ENCODE data around the gene ADH4.

ADH4 gene

GRCh38 chr4:99079625-99080295 is 64.3 kb downstream of the ADH4 start:
- no peak for DNase-seq (ENCODE audit: low read depth)

- no peak for DNase-seq (ENCODE audit: low read depth)
Measured at GRCh38 chr4:99078931-99079624, 65.0 kb downstream of the ADH4 start.

- DNase-seq (ENCODE audit: low read depth): no peak
Measured at GRCh38 chr4:99078336-99078735, 65.8 kb downstream of the ADH4 start.

- no peak for DNase-seq (ENCODE audit: low read depth)
Measured at GRCh38 chr4:99077177-99077576, 66.9 kb downstream of the ADH4 start.

GRCh38 chr4:99076292-99076976 is 67.7 kb downstream of the ADH4 start:
- DNase-seq (ENCODE audit: low read depth): no peak

GRCh38 chr4:99074816-99075215 is 69.3 kb downstream of the ADH4 start:
- DNase-seq (ENCODE audit: low read depth): no peak
